AG09309 (cell line): ENCODE data around the gene PRR5L.

Experiments used
- DNase-seq: peaks from one replicate; pipeline ENCODE4 v3.0.0-alpha.2; 2010; ENCODE audit warnings: low read depth
- H3K4me3 ChIP-seq: 2 replicates; pipeline ENCODE4 v1.5.1; 2011; ENCODE audit warnings: mild to moderate bottlenecking, low read depth, low read length, moderate library complexity; ENCODE audit not compliant: control insufficient read depth
- TF ChIP-seq, protein P1 (sequence below): IDR thresholded peaks from 2 replicates; pipeline ENCODE4 v1.5.1; 2011; ENCODE audit warnings: mild to moderate bottlenecking, low read depth, low read length, inconsistent platforms; ENCODE audit not compliant: insufficient read depth, control insufficient read depth; ENCODE audit errors: missing control alignments

PRR5L gene

DNA sequence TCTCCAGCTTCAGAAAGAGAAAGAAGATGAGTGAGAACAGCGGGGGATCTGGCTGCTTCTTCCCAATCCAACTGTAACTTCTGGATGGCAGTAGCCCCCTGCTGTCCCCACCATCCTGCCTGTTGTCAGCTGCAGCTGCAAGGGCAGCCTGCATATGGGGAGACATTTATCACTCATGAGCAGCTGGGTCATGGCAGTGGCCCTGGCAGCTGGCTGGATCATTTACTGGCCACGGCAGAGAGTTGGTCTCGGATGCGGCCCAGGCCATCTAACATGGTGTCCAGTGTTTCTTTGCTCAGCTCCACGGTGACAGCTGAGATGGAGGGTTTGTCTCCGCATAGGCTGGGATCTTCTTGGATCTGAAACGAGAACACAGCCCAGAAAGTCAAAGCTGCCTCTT, 21.7 kb upstream of the PRR5L start:
- TF ChIP-seq, protein P1, sequence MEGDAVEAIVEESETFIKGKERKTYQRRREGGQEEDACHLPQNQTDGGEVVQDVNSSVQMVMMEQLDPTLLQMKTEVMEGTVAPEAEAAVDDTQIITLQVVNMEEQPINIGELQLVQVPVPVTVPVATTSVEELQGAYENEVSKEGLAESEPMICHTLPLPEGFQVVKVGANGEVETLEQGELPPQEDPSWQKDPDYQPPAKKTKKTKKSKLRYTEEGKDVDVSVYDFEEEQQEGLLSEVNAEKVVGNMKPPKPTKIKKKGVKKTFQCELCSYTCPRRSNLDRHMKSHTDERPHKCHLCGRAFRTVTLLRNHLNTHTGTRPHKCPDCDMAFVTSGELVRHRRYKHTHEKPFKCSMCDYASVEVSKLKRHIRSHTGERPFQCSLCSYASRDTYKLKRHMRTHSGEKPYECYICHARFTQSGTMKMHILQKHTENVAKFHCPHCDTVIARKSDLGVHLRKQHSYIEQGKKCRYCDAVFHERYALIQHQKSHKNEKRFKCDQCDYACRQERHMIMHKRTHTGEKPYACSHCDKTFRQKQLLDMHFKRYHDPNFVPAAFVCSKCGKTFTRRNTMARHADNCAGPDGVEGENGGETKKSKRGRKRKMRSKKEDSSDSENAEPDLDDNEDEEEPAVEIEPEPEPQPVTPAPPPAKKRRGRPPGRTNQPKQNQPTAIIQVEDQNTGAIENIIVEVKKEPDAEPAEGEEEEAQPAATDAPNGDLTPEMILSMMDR: no peak
- DNase-seq: no peak
- H3K4me3 ChIP-seq: no peak overlapping the region

DNA sequence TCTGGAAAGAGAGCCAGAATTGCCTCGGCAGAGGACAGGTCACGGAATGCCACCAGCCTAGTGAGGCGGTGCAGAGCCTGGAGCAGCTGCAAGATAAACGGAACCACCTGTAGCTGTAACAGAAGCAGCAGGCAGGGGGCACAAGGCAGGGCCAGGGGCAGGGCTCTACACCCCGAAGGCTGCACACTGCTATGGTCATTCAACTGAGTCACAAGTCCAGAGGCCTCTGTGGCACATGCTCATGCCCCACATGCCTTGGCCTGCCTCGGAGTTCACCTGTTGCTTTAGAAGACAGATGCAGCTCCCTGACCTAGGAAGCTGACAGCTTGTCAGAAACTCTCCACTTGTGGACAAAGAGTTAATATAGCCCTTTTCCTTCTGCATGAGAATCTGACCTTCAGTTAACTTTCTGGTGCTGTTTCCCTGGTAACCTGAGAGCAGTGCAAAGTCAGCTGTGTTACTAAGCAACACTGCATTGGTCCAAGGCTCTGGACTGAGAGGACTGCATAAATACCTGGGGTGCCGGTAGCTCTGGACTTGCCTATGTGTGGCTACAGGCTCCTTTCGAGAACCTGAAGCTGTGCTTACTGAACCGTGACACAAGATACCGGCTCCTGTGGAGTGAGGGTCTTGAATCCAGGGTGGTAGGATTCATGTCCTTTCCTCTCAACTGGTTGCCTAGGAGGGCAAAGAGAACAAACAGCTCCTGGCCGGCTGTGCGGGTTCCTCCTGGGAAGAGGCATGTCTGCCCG, 17.4 kb upstream of the PRR5L start:
- no peak overlapping the region for H3K4me3 ChIP-seq
- TF ChIP-seq, protein P1: no peak
- DNase-seq: no peak

DNA sequence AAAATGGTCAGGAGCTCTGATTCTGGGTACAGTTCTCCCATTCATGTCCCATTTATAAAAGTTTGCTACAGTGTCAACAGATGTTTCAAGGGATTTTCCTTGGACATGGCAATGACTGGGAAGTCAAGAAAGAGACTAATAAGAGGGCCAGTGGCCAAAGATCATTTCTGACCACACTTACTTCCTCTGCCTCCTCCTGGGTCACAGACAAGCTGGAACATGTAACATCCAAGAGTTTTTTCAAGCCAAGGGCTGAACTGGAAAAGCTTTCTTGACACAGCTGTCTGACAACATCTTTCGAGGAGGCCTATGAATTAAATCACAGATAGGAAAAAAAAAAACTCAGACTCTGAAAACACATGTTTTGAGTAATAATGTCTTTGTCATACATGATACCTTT, 15.6 kb upstream of the PRR5L start:
- DNase-seq: no peak
- TF ChIP-seq, protein P1: no peak
- no peak overlapping the region for H3K4me3 ChIP-seq

DNA sequence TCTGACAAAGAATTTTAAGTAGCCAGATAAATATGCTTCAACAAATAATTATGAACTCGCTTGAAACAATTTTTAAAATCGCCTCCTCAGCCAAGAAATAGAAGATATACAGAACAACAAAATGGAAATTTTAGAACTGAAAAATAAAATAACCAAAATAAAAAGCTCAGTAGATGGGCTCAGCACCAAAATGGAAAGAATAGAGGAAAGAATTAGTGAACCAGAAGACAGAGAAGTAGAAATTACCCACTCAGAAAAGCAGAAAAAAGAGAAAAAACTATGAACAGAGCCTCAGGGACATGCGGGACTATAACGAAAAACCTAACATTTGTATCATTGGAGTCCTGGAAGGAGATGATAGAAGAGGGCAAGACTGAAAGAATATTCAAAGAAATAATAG, 14.2 kb upstream of the PRR5L start:
- no peak overlapping the region for H3K4me3 ChIP-seq
- TF ChIP-seq, protein P1: no peak
- DNase-seq: no peak

DNA sequence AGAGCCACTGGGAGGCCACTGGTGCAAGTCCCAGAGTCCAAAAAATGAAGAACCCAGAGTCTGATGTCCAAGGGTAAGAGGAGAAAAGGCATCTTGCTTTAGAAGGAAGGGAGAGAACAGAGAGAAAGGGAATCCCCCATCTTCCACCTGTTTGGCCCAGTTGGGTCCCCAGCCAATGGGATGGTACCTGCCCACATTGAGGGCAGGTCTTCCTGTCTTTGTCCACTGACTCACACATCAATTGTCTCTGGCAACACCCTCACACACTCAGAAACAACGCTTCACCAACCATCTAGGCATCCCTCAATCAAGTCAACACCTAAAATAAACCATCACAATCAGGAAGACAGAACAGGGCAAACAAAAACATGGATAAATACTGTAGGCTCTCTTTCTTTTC, 13.2 kb upstream of the PRR5L start:
- TF ChIP-seq, protein P1: no peak
- no peak overlapping the region for H3K4me3 ChIP-seq

DNA sequence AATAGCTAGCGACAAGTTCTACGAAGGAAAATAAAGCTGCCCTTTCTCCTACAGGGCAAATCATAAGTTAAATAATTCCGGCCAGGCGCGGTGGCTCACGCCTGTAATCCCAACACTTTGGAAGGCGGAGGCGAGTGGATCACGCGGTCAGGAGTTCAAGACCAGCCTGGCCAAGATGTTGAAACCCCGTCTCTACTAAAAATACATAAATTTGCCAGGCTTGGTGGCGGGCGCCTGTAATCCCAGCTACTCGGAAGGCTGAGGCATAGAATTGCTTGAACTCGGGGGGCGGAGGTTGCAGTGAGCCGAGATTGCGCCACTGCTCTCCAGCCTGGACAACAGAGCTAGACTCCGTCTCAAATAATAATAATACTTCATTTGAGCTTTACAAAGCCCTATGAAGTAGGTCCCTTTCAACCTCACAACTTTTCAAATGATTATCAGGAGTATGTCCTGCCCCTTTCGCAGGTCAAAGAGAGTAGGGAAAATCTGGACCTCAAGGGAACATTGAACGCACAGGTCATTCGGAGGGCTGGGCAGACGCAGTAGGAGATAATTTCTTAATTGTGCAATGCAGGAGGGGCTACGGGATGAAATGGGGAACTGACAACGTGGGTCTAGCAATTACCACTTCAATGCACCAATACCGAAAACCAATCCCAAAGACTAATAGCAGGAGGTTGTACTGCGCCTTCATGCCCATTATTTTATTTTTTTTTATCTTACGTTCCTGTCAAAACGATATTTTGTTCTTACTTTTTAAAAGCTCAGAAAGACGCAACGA, 7.5 kb upstream of the PRR5L start:
- no peak for DNase-seq
- peak overlapping the region; percentile 69 for H3K4me3 ChIP-seq
- TF ChIP-seq, protein P1: no peak

More for the DNA sequence above, 13.2 kb upstream of the PRR5L start:
- no peak for DNase-seq
